H1 (cell line): ENCODE measurements around the gene RAD51B. TPM values are rescaled to one million over a fixed set of nuclear protein-coding genes. Genes with fewer than 3 reads are reported as not detected.

Experiments
- POLR2AphosphoS5 ChIP-seq: IDR thresholded peaks from 2 replicates; pipeline ENCODE4 v1.6.1; 2011; ENCODE audit warnings: low read depth, low read length
- SAP30 ChIP-seq: fragments of 300-600 bp; sonication (generic); IDR thresholded peaks from 2 replicates; pipeline ENCODE4 v1.7.1; 2012; ENCODE audit warnings: low read length, moderate library complexity, mild to moderate bottlenecking, inconsistent platforms; ENCODE audit not compliant: insufficient read depth, insufficient replicate concordance
- SIN3A ChIP-seq, 2 experiments: IDR thresholded peaks in 1 of 2; conservative IDR thresholded peaks in 1 of 2; 2 replicates each; pipeline ENCODE4 v1.6.1; 2011 to 2012; ENCODE audit warnings: low read length in 2 of 2, improper control_type of control experiment in 1 of 2, low read depth in 1 of 2, mild to moderate bottlenecking in 1 of 2
- SP4 ChIP-seq: IDR thresholded peaks from 2 replicates; pipeline ENCODE4 v1.6.1; 2012; ENCODE audit warnings: low read length, inconsistent platforms
- SUZ12 ChIP-seq: fragments of 200-600 bp; sonication (generic); IDR thresholded peaks from 2 replicates; pipeline ENCODE4 v1.6.1; 2012; ENCODE audit warnings: mild to moderate bottlenecking, inconsistent platforms, low read length, moderate library complexity, mixed read lengths
- polyA plus RNA-seq, 7 experiments: library from polyadenylated mRNA; depleted of rRNA in 3 of 7; stranded (reverse) in 5 of 7; unstranded in 2 of 7; fragments of >200 nt in 5 of 7; fragments of 200-250 nt in 2 of 7; gene quantifications; 1 replicate in 5 of 7; 2 replicates in 1 of 7; 4 replicates in 1 of 7; pipeline versions ENCODE4 v1.2.1 to v1.2.3, GENCODE V29; 2011 to 2013; ENCODE audit warnings: missing spikeins in 2 of 7, mixed read lengths in 2 of 7
- total RNA-seq: library from RNA; stranded (reverse); fragmentation: NEBNext Ultra II Directional; extraction: Animal tissue kit (Norgen Biotek cat#: 25700); gene quantifications from 2 replicates; pipeline ENCODE4 v1.2.1, GENCODE V29; 2021

Gene RAD51B
- total and polyA plus RNA-seq, 2 of the 8 experiments (the other 6 are each of a cell fraction or from before 2014, with no cell fraction given): 3.9 to 14.9 TPM

- TF ChIP-seq POLR2AphosphoS5 (no peak), SP4 (no peak), SAP30 (no peak), SUZ12 (no peak), SIN3A (conservative IDR thresholded peaks at IDR 0.05 in 1 of 2, IDR thresholded peaks at IDR 0.05 in 1 of 2; ENCODE audit: low read depth in 1 of 2, low read length in 2 of 2) (no peak)
Measured at GRCh38 chr14:68367536-68367935, 548.0 kb downstream of the RAD51B start (continued).
